Neutrophil (primary cell): ENCODE results near the gene DNASE1L3.

ENCODE experiments used
- H3K27ac ChIP-seq: fragments of 200-600 bp; sonication (generic); 2 replicates; pipeline ENCODE4 v1.5.1; 2016; ENCODE audit warnings: mild to moderate bottlenecking, moderate library complexity
- H3K27me3 ChIP-seq: fragments of 200-600 bp; sonication (generic); 2 replicates; pipeline ENCODE4 v1.6.0; 2016; ENCODE audit warnings: mild to moderate bottlenecking
- H3K36me3 ChIP-seq: fragments of 200-600 bp; sonication (generic); 2 replicates; pipeline ENCODE4 v1.5.1; 2017
- H3K4me1 ChIP-seq, 2 experiments: fragments of 200-600 bp in 1 of 2; sonication (generic) in 1 of 2; 1 replicate in 1 of 2; 2 replicates in 1 of 2; pipeline versions ENCODE4 v1.5.1 to v1.6.1; 2013 to 2016; ENCODE audit warnings: low read depth in 1 of 2, low read length in 1 of 2, mild to moderate bottlenecking in 1 of 2, moderate library complexity in 1 of 2; ENCODE audit not compliant: control insufficient read depth in 1 of 2, insufficient read depth in 1 of 2
- H3K4me3 ChIP-seq, 2 experiments: fragments of 200-600 bp in 1 of 2; sonication (generic) in 1 of 2; 1 replicate in 1 of 2; 2 replicates in 1 of 2; pipeline ENCODE4 v1.5.1; 2013 to 2016; ENCODE audit warnings: low read depth in 1 of 2, low read length in 1 of 2, mild to moderate bottlenecking in 1 of 2, moderate library complexity in 1 of 2
- H3K9me3 ChIP-seq: fragments of 200-600 bp; sonication (generic); 2 replicates; pipeline ENCODE4 v1.5.1; 2016
- CTCF ChIP-seq: fragments of 200-600 bp; sonication (generic); IDR thresholded peaks from 2 replicates; pipeline ENCODE4 v1.5.1; 2016; ENCODE audit warnings: antibody characterized with exemption

Gene DNASE1L3

GRCh38 chr3:58216496-58217195 lies 5.9 kb upstream of the DNASE1L3 start:
- TF ChIP-seq CTCF, result no peak
- H3K4me3 ChIP-seq, result no peak overlapping the region
- H3K27ac ChIP-seq, result no peak overlapping the region
- H3K36me3 ChIP-seq, result no peaks in the 10 kb centered on the region
- peaks cover 6% of the 10 kb centered on the region for H3K27me3 ChIP-seq
- H3K4me1 ChIP-seq, result peaks cover 11 to 18% of the 10 kb centered on the region in 2 experiments
- H3K9me3 ChIP-seq, result no peaks in the 10 kb centered on the region

DNA sequence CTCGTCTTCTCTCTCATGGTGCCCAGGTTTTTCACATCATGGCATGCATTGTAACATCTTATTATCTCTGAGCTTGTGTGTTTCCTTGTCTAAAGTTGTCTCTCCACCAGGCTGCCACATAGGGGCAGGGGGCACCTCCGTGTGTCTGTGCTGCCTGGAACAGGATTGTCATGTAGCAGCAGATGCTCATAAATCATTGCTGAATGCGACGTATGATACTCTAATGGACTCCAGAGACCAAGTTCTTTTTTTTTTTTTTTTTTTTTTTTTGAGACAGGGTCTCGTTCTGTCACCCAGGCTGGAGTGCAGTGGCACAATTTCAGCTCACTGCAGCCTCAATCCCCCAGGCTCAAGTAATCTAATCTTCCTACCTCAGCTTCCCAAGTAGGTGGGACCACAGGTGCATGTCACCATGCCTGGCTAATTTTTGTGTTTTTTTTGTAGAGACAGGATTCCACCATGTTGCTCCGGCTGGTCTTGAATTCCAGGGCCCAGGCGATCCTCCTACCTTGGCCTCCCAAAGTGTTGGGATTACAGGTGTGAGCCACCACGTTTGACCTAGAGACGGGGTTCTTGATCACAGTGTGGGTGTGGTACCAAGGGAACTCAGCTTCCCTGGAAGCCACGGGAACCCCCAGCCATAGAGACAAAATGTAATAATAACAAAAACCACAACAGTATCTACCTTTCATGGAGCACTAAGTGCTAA lies 4.7 kb upstream of the DNASE1L3 start:
- peaks cover 11 to 18% of the 10 kb centered on the region in 2 experiments for H3K4me1 ChIP-seq
- no peak overlapping the region for H3K4me3 ChIP-seq
- TF ChIP-seq CTCF, result no peak
- peaks cover 6% of the 10 kb centered on the region for H3K27me3 ChIP-seq
- H3K27ac ChIP-seq, result no peak overlapping the region
- H3K9me3 ChIP-seq, result no peaks in the 10 kb centered on the region
- no peaks in the 10 kb centered on the region for H3K36me3 ChIP-seq

GRCh38 chr3:58214484-58215316 lies 3.9 kb upstream of the DNASE1L3 start:
- H3K36me3 ChIP-seq, result no peaks in the 10 kb centered on the region
- no peak overlapping the region for H3K4me3 ChIP-seq
- no peaks in the 10 kb centered on the region for H3K9me3 ChIP-seq
- no peak overlapping the region for H3K27ac ChIP-seq
- peaks cover 11 to 18% of the 10 kb centered on the region in 2 experiments for H3K4me1 ChIP-seq
- TF ChIP-seq CTCF, result no peak
- peaks cover 6% of the 10 kb centered on the region for H3K27me3 ChIP-seq

GRCh38 chr3:58209933-58210332 lies 839 bp downstream of the DNASE1L3 start:
- TF ChIP-seq CTCF, result no peak
- H3K4me1 ChIP-seq, result peaks cover 4 to 7% of the 10 kb centered on the region in 2 experiments
- peaks cover 6% of the 10 kb centered on the region for H3K27me3 ChIP-seq
- H3K4me3 ChIP-seq, result no peak overlapping the region
- no peaks in the 10 kb centered on the region for H3K36me3 ChIP-seq
- no peaks in the 10 kb centered on the region for H3K9me3 ChIP-seq
- H3K27ac ChIP-seq, result no peak overlapping the region

GRCh38 chr3:58207954-58208353 lies 2.8 kb downstream of the DNASE1L3 start:
- H3K36me3 ChIP-seq, result no peaks in the 10 kb centered on the region
- H3K27ac ChIP-seq, result no peak overlapping the region
- no peaks in the 10 kb centered on the region for H3K27me3 ChIP-seq
- no peaks in the 10 kb centered on the region for H3K4me1 ChIP-seq
- no peak overlapping the region for H3K4me3 ChIP-seq
- no peak for TF ChIP-seq CTCF
- H3K9me3 ChIP-seq, result no peaks in the 10 kb centered on the region
